NCI-H2196 treated with DMSO at 0.1 percent for 48 hours (cell line): Measurements from ENCODE around the gene GALNT13.

Experiments
- DNase-seq: peaks from one replicate; lab custom pipeline; 2025; ENCODE audit not compliant: unreplicated experiment; lab: John Stamatoyannopoulos, UW

Gene GALNT13

DNA sequence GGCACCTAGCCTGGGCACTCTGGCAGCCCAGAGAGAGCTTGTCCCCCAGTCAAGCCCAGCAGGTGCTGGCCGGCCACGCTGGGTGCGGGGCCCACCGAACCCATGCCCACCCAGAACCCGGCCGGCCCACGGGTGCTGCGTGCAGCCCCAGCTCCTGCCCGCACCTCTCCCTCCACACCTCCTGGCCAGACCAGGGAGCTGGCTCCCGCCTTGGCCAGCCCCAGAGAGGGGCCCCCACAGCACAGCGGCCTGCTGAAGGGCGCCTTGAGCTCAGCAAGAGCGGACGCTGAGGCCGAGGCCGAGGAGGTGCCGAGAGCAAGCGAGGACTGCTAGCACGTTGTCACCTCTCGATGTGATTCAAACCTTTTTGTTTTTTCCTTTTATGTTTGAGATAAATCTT, 419.8 kb downstream of the GALNT13 start:
- DNase-seq: no peak

DNA sequence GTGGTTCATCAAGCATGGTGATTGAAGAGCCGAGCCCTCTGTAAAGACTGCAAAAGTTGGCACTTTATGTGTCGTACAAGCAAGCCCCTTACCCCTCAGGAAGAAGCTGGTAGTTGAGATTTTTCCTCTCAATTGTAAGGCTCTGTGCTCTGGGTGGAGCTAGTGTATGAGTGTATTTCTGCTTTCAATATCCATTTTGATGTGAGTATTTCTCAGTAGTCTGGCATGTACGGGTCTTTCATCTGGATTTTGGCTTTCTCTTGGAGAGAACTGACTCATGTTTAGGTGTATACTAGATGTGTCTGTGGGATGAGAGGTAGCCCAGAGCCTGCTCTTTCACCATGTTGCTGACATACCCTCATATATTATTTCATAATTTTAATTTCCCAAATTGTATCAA, 420.2 kb downstream of the GALNT13 start:
- DNase-seq: no peak

DNA sequence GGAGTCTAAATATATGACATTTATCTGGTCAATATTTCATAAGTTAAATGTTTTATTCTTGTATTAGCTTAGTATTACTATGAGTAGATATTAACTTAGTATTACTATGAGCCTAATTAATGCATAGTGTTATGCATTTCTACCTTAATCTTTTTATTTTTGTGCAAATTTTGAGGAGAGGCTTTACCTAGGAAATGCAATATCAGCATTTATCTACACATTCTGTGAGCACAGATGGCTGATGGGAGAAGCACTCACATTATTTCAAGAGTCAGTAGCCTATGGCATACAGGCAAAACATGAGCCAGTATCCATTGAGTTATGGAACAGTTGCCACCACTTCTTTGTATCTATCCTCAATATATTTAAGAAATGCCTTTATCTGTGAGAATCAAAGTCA, 422.1 kb downstream of the GALNT13 start:
- DNase-seq: no peak

DNA sequence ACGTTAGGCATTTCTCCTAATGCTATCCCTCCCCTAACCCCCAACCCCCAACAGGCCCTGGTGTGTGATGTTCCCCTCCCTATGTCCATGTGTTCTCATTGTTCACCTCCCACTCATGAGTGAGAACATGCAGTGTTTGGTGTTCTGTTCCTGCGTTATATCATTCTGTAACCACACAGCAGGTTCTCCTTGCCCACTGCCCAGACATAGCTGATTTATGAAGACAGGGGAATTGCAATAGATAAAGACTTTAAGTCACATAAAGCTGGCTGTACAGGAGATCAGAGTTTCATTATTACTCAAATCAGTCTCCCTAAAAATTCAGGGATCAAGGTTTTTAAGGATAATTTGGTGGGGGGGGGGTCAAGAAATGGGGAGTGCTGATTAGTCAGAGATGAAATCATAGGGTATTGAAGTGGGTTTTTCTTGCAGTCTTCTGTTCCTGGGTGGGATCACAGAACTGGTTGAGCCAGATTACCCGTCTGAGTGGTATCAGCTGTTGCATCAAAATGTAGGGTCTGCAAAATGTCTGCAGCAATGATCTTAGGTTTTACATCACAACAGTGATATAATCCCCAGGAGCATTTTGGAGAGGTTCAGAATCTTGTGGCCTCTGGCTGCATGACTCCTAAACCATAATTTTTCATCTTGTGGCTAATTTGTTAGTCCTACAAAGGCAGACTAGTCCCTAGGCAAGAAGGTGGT, 434.7 kb downstream of the GALNT13 start:
- DNase-seq: no peak

DNA sequence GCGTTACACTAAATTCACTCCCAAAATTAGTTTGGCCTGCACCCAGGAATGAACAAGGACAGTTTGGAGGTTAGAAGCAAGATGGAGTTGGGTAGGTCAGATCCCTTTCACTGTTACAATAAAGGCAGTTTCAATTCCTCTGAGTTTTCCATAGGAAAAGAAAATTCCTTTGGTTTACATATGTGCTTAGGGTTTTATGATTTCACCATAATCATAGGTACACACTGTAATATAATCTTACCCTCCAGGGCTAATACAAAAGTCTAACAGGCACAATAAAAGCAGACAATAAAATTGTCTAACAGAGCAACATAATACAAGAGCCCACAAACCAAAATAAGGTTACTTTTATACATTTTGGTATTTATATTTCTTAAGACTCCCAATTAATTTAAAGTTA, 435.3 kb downstream of the GALNT13 start:
- DNase-seq: no peak

DNA sequence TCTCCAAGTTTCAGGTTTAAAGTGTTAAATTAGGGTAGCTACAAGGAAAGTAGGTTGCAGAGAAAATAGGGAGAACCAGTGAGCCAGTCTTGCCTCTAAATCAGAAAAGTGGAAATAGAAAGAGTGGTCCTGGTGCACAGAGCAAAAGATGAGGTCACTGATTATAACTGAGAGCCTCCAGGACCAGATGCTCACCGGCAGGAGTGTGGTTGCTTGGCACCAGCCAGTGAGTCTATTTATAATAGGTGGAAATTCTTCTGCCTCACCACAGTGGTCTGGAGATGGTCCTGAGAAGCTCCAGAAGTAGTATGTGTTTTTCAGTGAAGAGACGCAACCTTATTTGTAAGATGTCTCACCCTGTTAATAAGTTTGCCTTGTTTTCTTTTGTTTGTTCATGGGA, 452.9 kb downstream of the GALNT13 start:
- no peak for DNase-seq

DNA sequence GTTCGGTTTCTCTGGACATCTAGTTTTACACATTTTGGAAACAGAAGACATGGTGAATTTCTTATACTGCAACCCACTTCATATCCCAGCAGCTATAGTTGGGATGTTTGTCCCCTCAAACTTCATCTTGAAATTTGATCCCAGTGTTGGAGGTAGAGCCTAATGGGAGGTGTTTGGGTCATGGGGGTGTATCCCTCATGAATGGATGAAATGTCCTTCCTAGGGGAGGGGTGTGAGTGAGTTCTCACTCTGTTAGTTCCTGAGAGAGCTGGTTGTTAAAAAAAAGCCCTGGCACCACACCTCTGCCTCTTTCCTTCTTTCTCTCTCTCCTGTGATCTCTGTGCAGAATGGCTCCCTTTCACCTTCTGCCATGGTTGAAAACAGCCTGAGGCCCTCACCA, 457.8 kb downstream of the GALNT13 start:
- no peak for DNase-seq

DNA sequence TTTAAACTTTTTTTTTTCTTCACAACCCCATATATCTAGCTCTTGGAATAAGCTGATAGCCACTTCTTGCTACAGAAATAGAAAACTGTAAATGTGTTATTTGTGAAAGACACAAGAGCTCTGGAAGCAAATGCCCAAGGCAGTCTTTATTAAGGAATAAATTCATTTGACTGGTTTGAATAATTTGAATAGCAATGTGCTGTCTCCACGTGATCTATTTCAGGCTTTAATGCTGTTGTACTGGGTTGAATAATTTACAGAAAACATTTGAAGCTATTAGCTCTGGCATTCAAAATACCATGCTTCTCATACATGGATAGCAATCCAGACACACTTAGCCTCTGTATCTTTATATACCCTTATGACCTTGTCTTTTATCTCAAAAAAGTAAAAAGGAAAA, 460.1 kb downstream of the GALNT13 start:
- no peak for DNase-seq

DNA sequence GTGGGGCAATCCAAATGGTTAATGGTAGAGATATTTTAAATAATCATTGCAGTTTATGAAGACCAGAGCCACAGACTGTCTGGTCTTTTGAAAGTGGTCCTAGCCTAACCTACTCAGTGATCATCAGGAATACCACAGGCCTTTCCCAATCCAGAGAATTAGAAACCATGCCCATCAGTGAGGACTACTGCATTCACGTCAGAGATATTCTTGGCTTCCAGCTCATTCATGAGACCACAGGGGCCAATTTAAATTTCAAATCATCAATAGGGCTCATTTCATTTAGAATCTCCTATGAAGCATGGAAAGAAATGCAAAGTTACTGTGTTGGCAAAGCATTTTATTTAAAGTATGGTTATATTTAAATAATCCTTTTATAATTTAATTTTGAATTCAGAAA, 464.5 kb downstream of the GALNT13 start:
- DNase-seq: no peak

DNA sequence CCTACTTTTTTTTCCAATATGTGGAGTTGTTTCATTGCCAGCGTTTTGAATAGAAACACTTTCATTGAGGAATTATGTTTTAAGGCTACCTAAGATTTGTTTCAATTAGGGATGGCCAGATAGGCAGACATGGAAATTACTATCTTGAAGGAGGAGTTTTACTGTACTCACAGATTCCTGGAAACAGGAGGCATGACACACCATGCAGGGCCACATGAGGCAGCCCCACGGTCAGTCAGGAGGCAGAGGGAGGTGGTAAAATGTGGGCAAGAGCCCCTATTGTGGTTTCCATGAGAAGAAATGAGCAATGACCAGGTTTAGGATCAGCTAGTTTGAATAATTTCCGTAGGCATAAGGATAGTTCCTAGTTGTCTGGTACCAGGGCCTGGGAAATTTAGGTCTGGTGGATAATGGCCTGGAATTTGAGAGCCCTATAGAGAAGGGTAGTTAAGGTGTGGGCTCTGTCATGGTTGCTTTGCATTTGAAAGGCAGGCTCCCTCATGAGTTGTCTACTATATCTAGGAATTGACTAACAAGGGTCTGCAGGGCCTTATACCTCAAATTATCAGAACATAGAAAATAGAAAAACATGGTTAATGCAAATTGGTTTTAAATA, 466.7 kb downstream of the GALNT13 start:
- DNase-seq: no peak

DNA sequence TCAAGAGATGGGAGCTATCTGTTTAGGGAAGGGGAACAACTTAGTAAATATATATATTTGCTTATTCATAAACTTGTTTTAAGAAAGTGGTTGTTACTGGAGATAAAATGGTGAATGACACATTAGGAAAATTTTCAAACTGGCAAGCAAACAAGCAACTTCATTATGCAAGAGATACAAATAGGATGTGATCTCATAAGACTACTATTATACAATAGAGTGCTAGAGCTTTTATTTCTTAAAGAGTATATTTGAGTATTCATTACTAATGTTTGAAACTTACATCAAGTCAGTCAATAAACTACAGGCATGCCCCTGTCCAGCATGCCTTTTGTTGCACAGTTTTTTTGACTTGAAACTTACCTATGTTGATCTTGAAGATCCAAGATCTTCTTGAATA, 471.6 kb downstream of the GALNT13 start:
- no peak for DNase-seq

DNA sequence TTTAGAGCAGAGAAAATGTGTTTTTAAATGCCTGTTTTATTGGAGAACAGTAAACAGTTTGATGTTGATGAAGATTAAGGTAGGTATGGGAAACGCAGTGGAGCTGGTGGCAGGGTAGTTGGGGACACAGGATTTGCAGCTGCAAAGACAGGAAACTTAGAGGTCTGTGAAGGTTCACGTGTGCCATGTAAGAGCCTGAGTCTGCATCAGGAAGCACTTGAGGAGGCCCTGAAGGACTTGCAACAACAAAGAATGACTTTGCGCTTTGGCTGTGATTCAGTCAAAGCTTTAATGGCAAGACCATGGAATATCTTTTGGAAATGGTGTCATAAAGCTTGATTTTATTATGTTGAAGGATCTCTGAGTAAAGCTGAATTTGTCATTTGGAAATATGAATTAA, 479.2 kb downstream of the GALNT13 start:
- no peak for DNase-seq

DNA sequence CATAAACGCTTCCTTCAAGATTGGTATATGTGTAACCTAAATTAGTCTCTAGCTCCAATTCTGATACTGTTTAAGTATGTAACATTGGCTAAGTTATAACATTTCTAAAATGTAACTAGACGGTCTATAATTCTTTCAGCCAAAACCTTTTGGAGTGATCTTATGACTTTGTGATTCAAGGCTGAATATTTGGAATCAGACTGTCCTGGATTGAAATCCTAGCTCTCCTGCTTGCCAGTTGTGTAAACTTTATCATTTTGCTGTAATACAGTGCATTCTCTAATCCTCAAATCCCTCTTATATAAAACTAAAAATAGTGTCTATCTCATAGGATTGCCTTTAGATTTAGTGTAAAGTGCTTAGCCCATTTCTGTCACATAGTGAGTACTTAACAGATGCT, 489.6 kb downstream of the GALNT13 start:
- no peak for DNase-seq

DNA sequence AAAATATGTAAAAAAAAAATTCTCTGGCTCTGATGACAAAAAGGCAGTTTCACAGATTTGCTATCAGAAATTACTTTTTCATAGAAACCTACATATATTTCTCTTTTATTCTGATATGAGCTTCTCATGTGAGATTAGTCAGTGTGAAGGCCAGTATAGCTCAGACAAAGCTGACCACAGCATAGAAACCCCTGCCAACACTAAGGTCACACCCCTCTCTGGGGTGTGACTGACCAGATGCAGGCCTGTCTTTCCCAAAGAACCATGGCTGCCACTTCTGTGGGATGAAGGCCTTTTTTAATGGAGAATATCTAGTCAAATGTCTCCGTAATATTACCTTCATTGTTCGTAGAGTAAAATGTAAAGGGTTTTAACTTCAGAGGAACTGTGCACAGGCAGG, 496.4 kb downstream of the GALNT13 start:
- DNase-seq: no peak

DNA sequence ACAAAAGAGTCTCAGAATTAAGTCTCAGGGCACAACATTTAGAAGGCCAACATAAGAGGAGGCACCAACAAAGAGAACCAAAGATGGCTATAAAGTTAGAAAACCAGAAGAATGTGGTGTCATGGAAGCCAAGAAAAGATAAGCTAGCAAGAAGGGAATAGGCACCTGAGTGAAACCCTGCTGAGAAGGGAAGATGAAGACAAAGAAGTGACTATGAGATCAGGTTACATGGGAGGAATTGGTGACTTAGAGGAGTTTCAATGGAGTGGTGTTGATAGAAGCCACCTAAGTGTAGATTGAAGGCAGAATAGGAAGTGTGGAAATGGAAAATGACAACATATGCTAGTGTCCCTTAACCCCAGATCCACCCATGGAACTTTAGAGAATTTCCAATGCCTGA, 499.2 kb downstream of the GALNT13 start:
- DNase-seq: no peak

DNA sequence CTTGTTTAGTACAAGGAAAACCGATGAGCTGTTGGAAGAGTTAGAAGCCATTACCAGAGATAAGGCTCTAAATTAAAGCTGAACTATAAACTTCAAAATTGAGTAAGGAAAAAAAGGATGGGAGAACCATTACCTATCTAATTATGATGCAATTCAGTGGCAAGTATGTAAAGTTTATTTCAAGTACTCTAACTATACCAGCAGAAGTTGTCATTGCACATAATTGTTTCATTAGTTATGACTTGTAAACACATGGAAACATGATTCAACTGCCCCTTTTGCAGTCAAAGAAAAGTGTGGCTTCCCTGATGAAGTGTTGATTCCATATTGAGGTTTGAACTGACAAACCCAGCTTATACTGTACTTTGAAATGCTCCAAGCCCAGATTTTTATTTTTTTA, 502.7 kb downstream of the GALNT13 start:
- no peak for DNase-seq

DNA sequence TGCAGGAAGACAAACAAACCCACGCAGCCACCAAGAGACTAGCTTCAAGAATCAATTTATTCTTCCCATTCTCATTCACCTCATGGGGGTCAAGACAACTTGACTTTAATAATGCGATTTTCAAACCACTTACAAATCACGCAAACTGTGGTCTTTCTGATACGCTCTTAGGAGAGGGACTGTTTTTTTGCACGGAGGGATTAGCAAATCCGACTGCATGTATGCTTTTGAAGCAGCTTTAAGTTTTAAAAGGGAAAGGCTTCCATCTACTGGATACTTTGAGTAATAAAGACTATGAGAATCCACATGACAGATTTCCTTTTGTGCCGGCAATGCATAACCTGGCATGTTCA, 503.8 kb downstream of the GALNT13 start:
- DNase-seq: no peak

DNA sequence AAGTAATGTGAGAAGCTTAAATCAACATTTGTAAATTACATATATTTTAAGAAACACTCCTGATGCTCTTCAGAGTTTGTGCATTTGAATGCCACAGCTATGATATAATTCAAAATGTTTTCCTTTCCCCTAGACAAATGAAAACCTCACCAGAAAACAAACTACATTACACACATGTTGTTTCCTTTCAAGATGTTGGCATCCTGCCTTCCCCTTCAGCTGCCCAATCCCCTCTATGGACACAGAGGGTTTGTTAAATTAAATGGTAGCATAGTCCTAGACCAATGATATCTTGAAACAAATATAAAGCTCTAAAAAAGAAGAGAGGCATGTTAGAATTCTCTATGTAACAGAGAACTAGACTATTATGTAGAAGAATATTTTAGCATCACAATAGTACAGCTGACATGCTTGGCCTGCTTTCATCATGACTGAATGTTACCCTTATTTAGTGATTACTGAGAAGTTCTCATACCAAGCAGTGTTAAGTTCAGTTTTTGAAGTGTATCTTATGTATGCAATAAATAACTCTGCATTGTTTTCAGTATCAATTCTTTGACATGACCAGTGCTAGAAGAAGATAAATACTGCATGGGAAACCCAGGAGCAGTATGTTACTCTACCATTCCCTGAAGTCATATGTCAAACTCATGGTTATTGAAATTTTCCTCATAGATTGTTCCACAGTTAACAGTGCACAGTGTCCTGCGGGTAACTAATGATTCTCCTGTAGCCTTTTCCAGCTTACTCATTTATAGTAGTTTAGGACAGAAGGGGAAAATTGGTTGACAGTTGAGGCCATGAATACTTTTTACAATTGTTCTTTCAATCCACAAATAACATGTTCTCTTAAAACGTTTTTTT, 510.4 kb downstream of the GALNT13 start:
- no peak for DNase-seq

DNA sequence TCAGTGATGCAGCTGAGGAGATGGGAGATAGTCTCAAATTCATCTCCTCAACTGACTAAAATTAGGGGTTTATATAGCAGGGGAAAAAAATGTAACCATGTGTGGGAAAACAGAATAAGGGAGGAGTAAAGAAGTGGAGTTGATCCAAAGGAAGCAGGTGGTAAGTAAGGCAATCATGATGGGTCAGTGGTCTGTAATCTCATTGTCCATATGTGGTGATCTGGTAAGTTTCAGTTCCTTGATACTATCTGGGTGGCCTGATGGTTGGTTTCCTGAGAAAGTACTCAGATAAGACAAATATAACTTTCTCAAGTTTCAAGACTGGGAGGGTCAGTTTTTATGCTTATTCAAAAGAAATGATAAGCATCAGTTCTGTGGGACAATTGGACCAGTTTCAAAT, 514.5 kb downstream of the GALNT13 start:
- DNase-seq: no peak

DNA sequence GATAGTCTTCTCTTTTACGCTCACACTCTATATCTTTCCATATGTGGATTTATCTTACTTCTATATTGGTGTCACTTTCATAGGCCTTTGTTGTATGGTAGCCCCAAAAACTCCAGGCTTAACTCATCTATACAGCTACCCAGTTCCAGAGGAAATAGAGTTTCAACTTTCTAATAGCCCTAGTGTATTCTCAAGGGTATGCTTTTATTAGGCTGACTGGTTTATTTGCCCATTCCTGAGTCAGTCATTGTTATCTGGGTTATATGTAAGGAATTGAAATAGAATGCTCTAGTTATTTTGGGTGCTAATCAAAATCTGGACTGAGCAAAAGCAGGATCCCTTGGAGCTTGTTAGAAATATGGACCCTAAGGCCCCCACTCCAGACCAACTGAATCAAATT, 519.3 kb downstream of the GALNT13 start:
- no peak for DNase-seq

DNA sequence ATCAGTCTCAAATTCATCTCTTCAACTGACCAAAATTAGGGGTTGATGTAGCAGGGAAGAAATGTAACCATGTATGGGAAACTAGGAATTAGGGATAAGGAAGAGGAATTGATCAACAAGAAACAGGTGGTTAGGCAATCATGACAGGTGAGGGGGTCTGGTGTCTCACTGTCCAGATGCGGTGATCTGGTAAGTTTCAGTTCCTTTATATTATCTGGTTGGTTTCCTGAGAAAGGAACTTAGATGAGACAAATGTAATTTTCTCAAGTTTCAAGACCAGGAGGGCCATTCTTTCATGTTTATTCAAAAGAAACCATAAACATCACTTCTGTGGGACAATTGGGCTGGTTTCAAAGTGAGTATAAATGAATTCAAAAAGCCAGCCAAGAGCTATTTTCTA, 520.5 kb downstream of the GALNT13 start:
- DNase-seq: no peak

DNA sequence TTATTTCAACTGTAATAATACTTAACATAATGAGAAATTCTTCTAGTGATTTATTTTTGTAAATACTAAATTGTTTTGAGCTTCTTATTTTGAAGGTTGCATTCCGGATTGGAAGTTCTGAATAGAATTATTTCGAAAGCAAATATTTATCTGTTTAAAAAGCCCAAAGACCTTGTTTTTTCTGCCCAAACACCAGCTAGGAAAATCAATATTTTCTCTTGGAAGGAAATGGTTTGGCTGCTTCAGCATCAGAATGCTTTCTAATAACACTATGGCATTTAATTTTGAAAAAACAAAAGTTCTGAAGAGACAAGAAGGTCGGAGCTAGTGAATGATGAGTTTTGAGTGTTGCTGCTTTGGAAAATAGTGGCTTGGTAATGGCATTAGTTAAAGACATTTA, 522.9 kb downstream of the GALNT13 start:
- DNase-seq: no peak
